Activated CD4-positive, alpha-beta T cell treated with anti-CD3 and anti-CD28 coated beads for 48 hours (primary cell): Measurements from ENCODE around the gene PYGL.

Experiments used
- DNase-seq: peaks from one replicate; pipeline ENCODE4 v3.0.0-alpha.2; 2020

PYGL gene

GRCh38 chr14:50871228-50871627 is 73.1 kb downstream of the PYGL start:
- DNase-seq = no peak

GRCh38 chr14:50865391-50866076 is 78.7 kb downstream of the PYGL start:
- DNase-seq = no peak

- no peak for DNase-seq
Measured at GRCh38 chr14:50864946-50865345, 79.3 kb downstream of the PYGL start.

- no peak for DNase-seq
Measured at GRCh38 chr14:50864237-50864636, 80.0 kb downstream of the PYGL start.

GRCh38 chr14:50862036-50862570 is 82.2 kb downstream of the PYGL start:
- DNase-seq = no peak

GRCh38 chr14:50860478-50861086 is 83.7 kb downstream of the PYGL start:
- peak; percentile 93 for DNase-seq

- no peak for DNase-seq
Measured at GRCh38 chr14:50859296-50859624, 85.0 kb downstream of the PYGL start.

- DNase-seq = no peak
Measured at GRCh38 chr14:50856660-50857059, 87.6 kb downstream of the PYGL start.

GRCh38 chr14:50855558-50855957 is 88.7 kb downstream of the PYGL start:
- no peak for DNase-seq
